ENCODE data around the gene PSMG1. TPM values are rescaled to one million over a fixed set of nuclear protein-coding genes. Genes with fewer than 3 reads are reported as not detected.
A peak's percentile ranks its signal among the peaks of the same experiment; 100 is the strongest.
"Not testable (repeated sequence)": the region's sequence is repeated elsewhere in the genome, so short reads cannot be mapped to it uniquely, and the experiment has no call there.

Gene PSMG1
- total and polyA plus RNA-seq, 9 donors: 29.6 to 42.0 (median 34.7) TPM

- Histone ChIP-seq H3K27me3 (ENCODE audit: control insufficient read depth, insufficient read depth, low read length) (no peaks in the 10 kb centered on the region), H3K36me3 (ENCODE audit: control insufficient read depth, insufficient read depth, low read length) (no peaks in the 10 kb centered on the region), H3K4me1 (ENCODE audit: control insufficient read depth, insufficient read depth, low read length) (peaks cover 7% of the 10 kb centered on the region), H3K27ac (ENCODE audit: low read length) (no peak overlapping the region), H3K4me3 (ENCODE audit: low read length) (no peak overlapping the region), H3K9me3 (replicated peaks; ENCODE audit: control insufficient read depth, low read depth, low read length) (peaks cover 13% of the 10 kb centered on the region)
- WGBS (ENCODE audit: insufficient coverage): 92% methylated on average over 2 of the region's 3 CpGs
- DNase-seq: no peak
Observed at GRCh38 chr21:39161064-39161463, 22.2 kb downstream of the PSMG1 start.

- WGBS (ENCODE audit: insufficient coverage): 41% methylated on average over 5 of the region's 7 CpGs
- no peaks in the 10 kb centered on the region for H3K36me3 ChIP-seq (ENCODE audit: control insufficient read depth, insufficient read depth, low read length)
- peaks cover 6% of the 10 kb centered on the region for H3K9me3 ChIP-seq (replicated peaks; ENCODE audit: control insufficient read depth, low read depth, low read length)
- peak; percentile 69 for DNase-seq
- peaks cover 7% of the 10 kb centered on the region for H3K4me1 ChIP-seq (ENCODE audit: control insufficient read depth, insufficient read depth, low read length)
- H3K27me3 ChIP-seq (ENCODE audit: control insufficient read depth, insufficient read depth, low read length): no peaks in the 10 kb centered on the region
- H3K27ac ChIP-seq (ENCODE audit: low read length): peak overlapping the region; percentile 39
- no peak overlapping the region for H3K4me3 ChIP-seq (ENCODE audit: low read length)
Observed at GRCh38 chr21:39159342-39160063, 23.7 kb downstream of the PSMG1 start.

GRCh38 chr21:39157241-39157640 lies 26.0 kb downstream of the PSMG1 start:
- 95% methylated on average over 24 of the region's 34 CpGs for WGBS (ENCODE audit: insufficient coverage)
- not testable (repeated sequence) for H3K4me1 ChIP-seq (ENCODE audit: control insufficient read depth, insufficient read depth, low read length); H3K36me3 ChIP-seq (ENCODE audit: control insufficient read depth, insufficient read depth, low read length); H3K27me3 ChIP-seq (ENCODE audit: control insufficient read depth, insufficient read depth, low read length); H3K9me3 ChIP-seq (replicated peaks; ENCODE audit: control insufficient read depth, low read depth, low read length); H3K4me3 ChIP-seq (ENCODE audit: low read length); H3K27ac ChIP-seq (ENCODE audit: low read length); DNase-seq

DNA sequence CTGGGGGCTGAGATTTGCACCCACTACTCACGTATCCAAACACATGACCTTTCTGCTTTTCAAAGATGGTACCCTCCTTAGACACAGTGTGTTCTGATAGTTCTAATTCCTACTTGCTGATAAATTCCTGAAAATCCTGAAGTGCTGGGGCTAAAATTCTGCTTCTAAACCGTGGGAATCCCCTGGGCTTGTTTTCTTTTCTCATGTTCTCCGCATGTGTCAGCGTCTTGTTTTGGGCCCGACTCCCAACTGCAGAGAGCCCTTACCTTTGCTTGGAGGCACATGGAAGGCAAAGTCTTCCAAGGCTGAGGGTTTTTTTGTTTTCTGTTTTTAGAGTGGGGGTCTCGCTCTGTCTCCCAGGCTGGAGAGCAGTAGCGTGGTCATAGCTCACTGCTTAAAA lies 27.2 kb downstream of the PSMG1 start:
- no peak for DNase-seq
- 83% methylated on average over 1 of the region's 7 CpGs for WGBS (ENCODE audit: insufficient coverage)
- no peaks in the 10 kb centered on the region for H3K9me3 ChIP-seq (replicated peaks; ENCODE audit: control insufficient read depth, low read depth, low read length)
- no peaks in the 10 kb centered on the region for H3K36me3 ChIP-seq (ENCODE audit: control insufficient read depth, insufficient read depth, low read length)
- H3K27me3 ChIP-seq (ENCODE audit: control insufficient read depth, insufficient read depth, low read length): no peaks in the 10 kb centered on the region
- H3K4me1 ChIP-seq (ENCODE audit: control insufficient read depth, insufficient read depth, low read length): peaks cover 7% of the 10 kb centered on the region
- no peak overlapping the region for H3K27ac ChIP-seq (ENCODE audit: low read length)
- no peak overlapping the region for H3K4me3 ChIP-seq (ENCODE audit: low read length)

GRCh38 chr21:39155578-39155977 lies 27.7 kb downstream of the PSMG1 start:
- no peak for DNase-seq
- no peaks in the 10 kb centered on the region for H3K27me3 ChIP-seq (ENCODE audit: control insufficient read depth, insufficient read depth, low read length)
- H3K4me3 ChIP-seq (ENCODE audit: low read length): no peak overlapping the region
- H3K9me3 ChIP-seq (replicated peaks; ENCODE audit: control insufficient read depth, low read depth, low read length): no peaks in the 10 kb centered on the region
- no peak overlapping the region for H3K27ac ChIP-seq (ENCODE audit: low read length)
- H3K36me3 ChIP-seq (ENCODE audit: control insufficient read depth, insufficient read depth, low read length): no peaks in the 10 kb centered on the region
- WGBS (ENCODE audit: insufficient coverage): 77% methylated on average over 2 of the region's 2 CpGs
- H3K4me1 ChIP-seq (ENCODE audit: control insufficient read depth, insufficient read depth, low read length): peaks cover 7% of the 10 kb centered on the region

DNA sequence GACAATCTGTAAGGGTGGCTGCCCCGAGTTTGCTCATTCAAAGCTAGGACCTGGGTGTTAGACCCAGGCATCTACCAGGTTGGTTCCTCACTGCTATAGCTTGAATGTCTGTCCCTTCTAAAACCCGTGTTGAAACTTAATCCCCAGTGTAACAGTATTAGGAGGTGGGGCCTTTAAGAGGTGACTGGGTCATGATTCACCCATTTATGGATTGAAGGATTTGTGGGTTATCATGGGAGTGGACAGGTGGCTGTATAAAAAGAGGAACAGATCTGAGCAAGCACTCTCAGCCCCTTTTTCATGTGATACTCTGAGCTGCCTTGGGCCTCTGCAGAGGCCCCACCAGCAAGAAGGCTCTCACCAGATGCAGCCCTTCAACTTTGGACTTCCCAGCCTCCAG lies 29.4 kb downstream of the PSMG1 start:
- Histone ChIP-seq H3K36me3 (ENCODE audit: control insufficient read depth, insufficient read depth, low read length) (no peaks in the 10 kb centered on the region), H3K4me1 (ENCODE audit: control insufficient read depth, insufficient read depth, low read length) (no peaks in the 10 kb centered on the region), H3K9me3 (replicated peaks; ENCODE audit: control insufficient read depth, low read depth, low read length) (no peaks in the 10 kb centered on the region), H3K4me3 (ENCODE audit: low read length) (no peak overlapping the region), H3K27me3 (ENCODE audit: control insufficient read depth, insufficient read depth, low read length) (no peaks in the 10 kb centered on the region), H3K27ac (ENCODE audit: low read length) (no peak overlapping the region)
- 50% methylated on average over 1 of the region's 2 CpGs for WGBS (ENCODE audit: insufficient coverage)
- DNase-seq: no peak

GRCh38 chr21:39153373-39153772 lies 29.9 kb downstream of the PSMG1 start:
- no peaks in the 10 kb centered on the region for H3K36me3 ChIP-seq (ENCODE audit: control insufficient read depth, insufficient read depth, low read length)
- no peaks in the 10 kb centered on the region for H3K4me1 ChIP-seq (ENCODE audit: control insufficient read depth, insufficient read depth, low read length)
- no peaks in the 10 kb centered on the region for H3K9me3 ChIP-seq (replicated peaks; ENCODE audit: control insufficient read depth, low read depth, low read length)
- DNase-seq: no peak
- no peaks in the 10 kb centered on the region for H3K27me3 ChIP-seq (ENCODE audit: control insufficient read depth, insufficient read depth, low read length)
- no CpG with 5 or more reads among the region's 2 CpGs for WGBS (ENCODE audit: insufficient coverage)
- no peak overlapping the region for H3K4me3 ChIP-seq (ENCODE audit: low read length)
- no peak overlapping the region for H3K27ac ChIP-seq (ENCODE audit: low read length)

- Histone ChIP-seq H3K4me1 (ENCODE audit: control insufficient read depth, insufficient read depth, low read length) (no peaks in the 10 kb centered on the region), H3K27me3 (ENCODE audit: control insufficient read depth, insufficient read depth, low read length) (no peaks in the 10 kb centered on the region), H3K27ac (ENCODE audit: low read length) (no peak overlapping the region), H3K9me3 (replicated peaks; ENCODE audit: control insufficient read depth, low read depth, low read length) (no peaks in the 10 kb centered on the region), H3K4me3 (ENCODE audit: low read length) (no peak overlapping the region), H3K36me3 (ENCODE audit: control insufficient read depth, insufficient read depth, low read length) (no peaks in the 10 kb centered on the region)
- DNase-seq: no peak
- 100% methylated on average over 1 of the region's 2 CpGs for WGBS (ENCODE audit: insufficient coverage)
Observed at GRCh38 chr21:39152271-39152670, 31.0 kb downstream of the PSMG1 start.

- H3K27me3 ChIP-seq (ENCODE audit: control insufficient read depth, insufficient read depth, low read length): no peaks in the 10 kb centered on the region
- no peak for DNase-seq
- no peaks in the 10 kb centered on the region for H3K9me3 ChIP-seq (replicated peaks; ENCODE audit: control insufficient read depth, low read depth, low read length)
- H3K27ac ChIP-seq (ENCODE audit: low read length): no peak overlapping the region
- H3K4me1 ChIP-seq (ENCODE audit: control insufficient read depth, insufficient read depth, low read length): no peaks in the 10 kb centered on the region
- H3K36me3 ChIP-seq (ENCODE audit: control insufficient read depth, insufficient read depth, low read length): no peaks in the 10 kb centered on the region
- H3K4me3 ChIP-seq (ENCODE audit: low read length): no peak overlapping the region
Observed at GRCh38 chr21:39150877-39151276, 32.4 kb downstream of the PSMG1 start.

GRCh38 chr21:39150316-39150715 lies 32.9 kb downstream of the PSMG1 start:
- Histone ChIP-seq H3K36me3 (ENCODE audit: control insufficient read depth, insufficient read depth, low read length) (no peaks in the 10 kb centered on the region), H3K4me1 (ENCODE audit: control insufficient read depth, insufficient read depth, low read length) (no peaks in the 10 kb centered on the region)
- WGBS (ENCODE audit: insufficient coverage): 90% methylated on average over 5 of the region's 6 CpGs

GRCh38 chr21:39149882-39150281 lies 33.4 kb downstream of the PSMG1 start:
- Histone ChIP-seq H3K4me1 (ENCODE audit: control insufficient read depth, insufficient read depth, low read length) (no peaks in the 10 kb centered on the region), H3K36me3 (ENCODE audit: control insufficient read depth, insufficient read depth, low read length) (no peaks in the 10 kb centered on the region), H3K27me3 (ENCODE audit: control insufficient read depth, insufficient read depth, low read length) (no peaks in the 10 kb centered on the region), H3K9me3 (replicated peaks; ENCODE audit: control insufficient read depth, low read depth, low read length) (peaks cover 2% of the 10 kb centered on the region), H3K4me3 (ENCODE audit: low read length) (no peak overlapping the region), H3K27ac (ENCODE audit: low read length) (no peak overlapping the region)
- no peak for DNase-seq

More at GRCh38 chr21:39150316-39150715, 32.9 kb downstream of the PSMG1 start:
- DNase-seq: no peak
- Histone ChIP-seq H3K27me3 (ENCODE audit: control insufficient read depth, insufficient read depth, low read length) (no peaks in the 10 kb centered on the region), H3K27ac (ENCODE audit: low read length) (no peak overlapping the region), H3K9me3 (replicated peaks; ENCODE audit: control insufficient read depth, low read depth, low read length) (no peaks in the 10 kb centered on the region), H3K4me3 (ENCODE audit: low read length) (no peak overlapping the region)
